Measurements from ENCODE around the gene CFAP99. TPM values are rescaled to one million over a fixed set of nuclear protein-coding genes. Genes with fewer than 3 reads are reported as not detected.

Gene CFAP99
- polyA plus RNA-seq, 1 donor (not counting 4 experiments of a cell fraction or from before 2014, with no cell fraction given): not detected

- H2AFZ ChIP-seq (ENCODE audit: control insufficient read depth, low read length): no peak overlapping the region
- H3K27me3 ChIP-seq (ENCODE audit: control insufficient read depth, extremely low read depth, insufficient read depth, low read length): peaks cover 23% of the 10 kb centered on the region
- no peak overlapping the region for H3K4me3 ChIP-seq (ENCODE audit: control insufficient read depth in 2 of 3, extremely low read depth in 1 of 3, insufficient read depth in 2 of 3, low read depth in 1 of 3, low read length in 3 of 3)
- no peaks in the 10 kb centered on the region for H3K9me1 ChIP-seq (ENCODE audit: control insufficient read depth, extremely low read depth, insufficient read depth, low read length)
- H3K36me3 ChIP-seq (ENCODE audit: control insufficient read depth in 2 of 2, extremely low read depth in 1 of 2, insufficient read depth in 2 of 2, low read length in 2 of 2): no peaks in the 10 kb centered on the region
- H3K27ac ChIP-seq (ENCODE audit: control insufficient read depth, insufficient read depth, low read length): no peak overlapping the region
- no peak for FAIRE-seq
- TF ChIP-seq CTCF (optimal IDR thresholded peaks at IDR 0.05 in 1 of 3, IDR thresholded peaks at IDR 0.05 in 1 of 3, conservative IDR thresholded peaks at IDR 0.05 in 1 of 3; ENCODE audit: extremely low read depth in 1 of 3, insufficient read depth in 2 of 3, low read length in 3 of 3) (no peak), EZH2 (IDR thresholded peaks at IDR 0.05; ENCODE audit: low read length) (no peak)
- no peaks in the 10 kb centered on the region for H3K4me1 ChIP-seq (ENCODE audit: control insufficient read depth, extremely low read depth, insufficient read depth, low read length)
- no peaks in the 10 kb centered on the region for H3K79me2 ChIP-seq (ENCODE audit: control insufficient read depth, insufficient read depth, low read length)
- no peak overlapping the region for H3K4me2 ChIP-seq (ENCODE audit: control insufficient read depth, extremely low read depth, insufficient read depth, low read depth, low read length)
- dilution Hi-C loops (cut with MboI; ENCODE audit: extremely low pct_ligation_motif_present, low sequenced_read_pairs): no loop called here
- no peaks in the 10 kb centered on the region for H4K20me1 ChIP-seq (ENCODE audit: control insufficient read depth, extremely low read depth, insufficient read depth, low read length)
- no peak for DNase-seq (ENCODE audit: low read depth, low spot score)
- H3K9ac ChIP-seq (ENCODE audit: control insufficient read depth, extremely low read depth, insufficient read depth, low read length): no peak overlapping the region
- H3K9me3 ChIP-seq (ENCODE audit: control insufficient read depth, low read depth, low read length): no peaks in the 10 kb centered on the region
Observed at GRCh38 chr4:2425386-2426068, 6.8 kb downstream of the CFAP99 start.

- no peaks in the 10 kb centered on the region for H3K9me3 ChIP-seq (ENCODE audit: control insufficient read depth, low read depth, low read length)
- H4K20me1 ChIP-seq (ENCODE audit: control insufficient read depth, extremely low read depth, insufficient read depth, low read length): no peaks in the 10 kb centered on the region
- H3K36me3 ChIP-seq (ENCODE audit: control insufficient read depth in 2 of 2, extremely low read depth in 1 of 2, insufficient read depth in 2 of 2, low read length in 2 of 2): no peaks in the 10 kb centered on the region
- H3K4me3 ChIP-seq (ENCODE audit: control insufficient read depth in 2 of 3, extremely low read depth in 1 of 3, insufficient read depth in 2 of 3, low read depth in 1 of 3, low read length in 3 of 3): no peak overlapping the region
- no peak for TF ChIP-seq CTCF (optimal IDR thresholded peaks at IDR 0.05 in 1 of 3, IDR thresholded peaks at IDR 0.05 in 1 of 3, conservative IDR thresholded peaks at IDR 0.05 in 1 of 3; ENCODE audit: extremely low read depth in 1 of 3, insufficient read depth in 2 of 3, low read length in 3 of 3)
- no peak for TF ChIP-seq EZH2 (IDR thresholded peaks at IDR 0.05; ENCODE audit: low read length)
- DNase-seq (ENCODE audit: low read depth, low spot score) (no peak), FAIRE-seq (no peak)
- peaks cover 18% of the 10 kb centered on the region for H3K27me3 ChIP-seq (ENCODE audit: control insufficient read depth, extremely low read depth, insufficient read depth, low read length)
- no peak overlapping the region for H2AFZ ChIP-seq (ENCODE audit: control insufficient read depth, low read length)
- no peaks in the 10 kb centered on the region for H3K4me1 ChIP-seq (ENCODE audit: control insufficient read depth, extremely low read depth, insufficient read depth, low read length)
- no peak overlapping the region for H3K27ac ChIP-seq (ENCODE audit: control insufficient read depth, insufficient read depth, low read length)
- no peaks in the 10 kb centered on the region for H3K79me2 ChIP-seq (ENCODE audit: control insufficient read depth, insufficient read depth, low read length)
- dilution Hi-C loops (cut with MboI; ENCODE audit: extremely low pct_ligation_motif_present, low sequenced_read_pairs): no loop called here
- H3K4me2 ChIP-seq (ENCODE audit: control insufficient read depth, extremely low read depth, insufficient read depth, low read depth, low read length): no peak overlapping the region
- H3K9me1 ChIP-seq (ENCODE audit: control insufficient read depth, extremely low read depth, insufficient read depth, low read length): no peaks in the 10 kb centered on the region
- no peak overlapping the region for H3K9ac ChIP-seq (ENCODE audit: control insufficient read depth, extremely low read depth, insufficient read depth, low read length)
Observed at GRCh38 chr4:2426069-2426397, 7.3 kb downstream of the CFAP99 start.

All from keratinocyte (primary cell).